ENCODE measurements around the gene RFX2.

DNA sequence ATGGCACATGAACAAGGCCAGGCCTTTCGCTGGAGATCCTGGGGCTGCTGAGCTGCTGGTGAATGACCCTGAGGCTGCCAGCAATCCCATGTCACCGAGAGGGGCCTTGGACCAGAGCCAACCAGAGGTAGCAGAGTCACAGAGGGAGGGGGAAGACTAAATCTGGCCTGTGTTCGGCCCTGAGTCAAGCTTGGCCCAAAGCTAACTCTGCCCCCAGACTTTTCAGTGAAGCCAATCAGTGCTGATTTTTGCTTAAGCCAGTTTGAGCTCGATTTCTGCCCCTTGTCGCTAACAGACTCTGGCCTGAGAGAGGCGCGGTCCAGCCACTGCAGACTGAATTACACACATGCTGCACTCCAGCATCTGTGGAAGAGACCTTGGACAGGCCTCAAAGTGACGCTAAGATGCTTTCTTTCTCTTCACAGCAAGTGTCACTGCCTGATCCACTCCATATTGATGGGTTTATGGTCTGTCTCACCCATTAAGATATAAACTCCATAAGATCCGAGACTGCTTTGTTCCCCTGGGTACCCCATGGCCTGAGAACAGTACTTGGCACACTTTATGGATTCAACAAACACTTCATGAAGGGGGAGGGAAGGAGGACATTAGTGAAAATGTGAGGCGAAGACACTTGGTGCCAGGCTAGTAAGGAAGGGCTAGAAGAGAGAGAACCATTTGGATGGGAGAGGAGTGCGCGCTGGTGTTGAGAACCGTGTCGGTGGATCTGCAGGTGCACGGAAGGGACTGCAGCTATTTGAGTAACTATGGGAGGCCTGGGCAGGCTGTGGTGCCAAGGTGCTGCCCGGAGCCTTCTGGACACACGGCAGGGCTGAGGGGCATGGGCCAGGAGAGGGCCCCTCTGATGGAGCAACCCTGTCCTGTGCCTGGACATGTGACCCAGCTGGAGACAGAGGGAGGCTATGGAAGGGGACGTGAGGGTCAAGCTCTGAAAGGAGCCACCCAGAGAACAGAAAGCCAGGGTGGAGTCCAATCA lies 150.0 kb downstream of the RFX2 start:
- no peak for TF ChIP-seq HDGF (IDR thresholded peaks at IDR 0.05; ENCODE audit: borderline replicate concordance)
- no peak for TF ChIP-seq ZNF384 (IDR thresholded peaks at IDR 0.05)
- TF ChIP-seq, protein P1, sequence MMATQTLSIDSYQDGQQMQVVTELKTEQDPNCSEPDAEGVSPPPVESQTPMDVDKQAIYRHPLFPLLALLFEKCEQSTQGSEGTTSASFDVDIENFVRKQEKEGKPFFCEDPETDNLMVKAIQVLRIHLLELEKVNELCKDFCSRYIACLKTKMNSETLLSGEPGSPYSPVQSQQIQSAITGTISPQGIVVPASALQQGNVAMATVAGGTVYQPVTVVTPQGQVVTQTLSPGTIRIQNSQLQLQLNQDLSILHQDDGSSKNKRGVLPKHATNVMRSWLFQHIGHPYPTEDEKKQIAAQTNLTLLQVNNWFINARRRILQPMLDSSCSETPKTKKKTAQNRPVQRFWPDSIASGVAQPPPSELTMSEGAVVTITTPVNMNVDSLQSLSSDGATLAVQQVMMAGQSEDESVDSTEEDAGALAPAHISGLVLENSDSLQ (IDR thresholded peaks at IDR 0.05): no peak
- no peak for TF ChIP-seq BHLHE40 (IDR thresholded peaks at IDR 0.05; ENCODE audit: borderline replicate concordance)
